ENCODE measurements around the gene SGF29.
"Not testable (repeated sequence)": the region's sequence is repeated elsewhere in the genome, so short reads cannot be mapped to it uniquely, and the experiment has no call there.

SGF29 gene

DNA sequence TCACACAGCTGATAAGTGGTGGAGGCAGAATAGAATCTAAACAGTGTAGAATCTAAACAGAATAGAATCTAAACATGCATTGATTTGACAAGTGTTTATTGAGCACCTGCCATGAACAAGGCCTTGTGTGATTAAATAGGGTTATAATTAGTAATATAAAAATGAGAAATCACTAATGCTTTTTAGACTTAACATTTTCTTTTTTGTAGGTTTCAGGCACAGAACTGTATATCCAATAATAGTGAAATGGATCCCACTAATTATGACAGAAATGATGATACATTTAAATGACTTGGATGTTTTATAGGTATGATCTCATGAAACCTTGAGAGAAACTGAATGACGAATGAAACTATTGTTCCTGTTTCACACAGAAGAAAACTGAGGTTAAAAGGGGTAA is 84.0 kb downstream of the SGF29 start, which contains the start of gene NPIPB8:
Gene NPIPB8, plus strand, starts transcription at position 301 of the 400 bp plus-strand sequence. CDS start 296 bp downstream, outside the sequence.
- H3K9ac ChIP-seq (ENCODE audit: low read length); H3K36me3 ChIP-seq (ENCODE audit: insufficient read depth, low read length); H3K4me1 ChIP-seq (ENCODE audit: insufficient read depth, low read length, severe bottlenecking); H3K27me3 ChIP-seq (ENCODE audit: insufficient read depth, low read length); H3K9me2 ChIP-seq (ENCODE audit: low read depth, low read length); H3K4me3 ChIP-seq (ENCODE audit: low read depth, low read length, poor library complexity, severe bottlenecking); H3K9me3 ChIP-seq (ENCODE audit: low read length); H3K79me2 ChIP-seq (ENCODE audit: insufficient read depth, low read length); H3K4me2 ChIP-seq (ENCODE audit: low read length); H4K20me1 ChIP-seq (ENCODE audit: insufficient read depth, low read length); H3K27ac ChIP-seq (ENCODE audit: low read depth, low read length, poor library complexity, severe bottlenecking); H3F3A ChIP-seq (ENCODE audit: insufficient read depth, low read length); H2AFZ ChIP-seq (ENCODE audit: low read length): not testable (repeated sequence)

DNA sequence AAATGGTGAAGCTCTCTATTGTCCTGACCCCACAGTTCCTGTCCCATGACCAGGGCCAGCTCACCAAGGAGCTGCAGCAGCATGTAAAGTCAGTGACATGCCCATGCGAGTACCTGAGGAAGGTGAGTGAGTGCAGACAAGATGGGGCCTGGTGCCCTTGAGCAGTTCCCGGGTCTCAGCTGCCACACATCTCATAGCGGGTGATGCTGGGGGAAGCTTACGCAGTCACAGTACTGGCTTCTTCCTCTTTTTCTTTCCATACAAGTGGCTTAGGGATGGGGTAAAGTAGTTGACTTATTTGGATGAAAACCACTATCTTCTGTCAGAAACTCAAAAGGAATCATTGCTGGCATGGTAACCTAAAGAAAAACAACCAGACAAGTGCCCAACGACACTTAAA is 84.6 kb downstream of the SGF29 start:
- not testable (repeated sequence) for H3K79me2 ChIP-seq (ENCODE audit: insufficient read depth, low read length); H3K4me2 ChIP-seq (ENCODE audit: low read length); H3K4me1 ChIP-seq (ENCODE audit: insufficient read depth, low read length, severe bottlenecking); H3F3A ChIP-seq (ENCODE audit: insufficient read depth, low read length); H4K20me1 ChIP-seq (ENCODE audit: insufficient read depth, low read length); H2AFZ ChIP-seq (ENCODE audit: low read length); H3K9me3 ChIP-seq (ENCODE audit: low read length); H3K9me2 ChIP-seq (ENCODE audit: low read depth, low read length); H3K9ac ChIP-seq (ENCODE audit: low read length); H3K36me3 ChIP-seq (ENCODE audit: insufficient read depth, low read length); H3K27me3 ChIP-seq (ENCODE audit: insufficient read depth, low read length); H3K4me3 ChIP-seq (ENCODE audit: low read depth, low read length, poor library complexity, severe bottlenecking); H3K27ac ChIP-seq (ENCODE audit: low read depth, low read length, poor library complexity, severe bottlenecking)

DNA sequence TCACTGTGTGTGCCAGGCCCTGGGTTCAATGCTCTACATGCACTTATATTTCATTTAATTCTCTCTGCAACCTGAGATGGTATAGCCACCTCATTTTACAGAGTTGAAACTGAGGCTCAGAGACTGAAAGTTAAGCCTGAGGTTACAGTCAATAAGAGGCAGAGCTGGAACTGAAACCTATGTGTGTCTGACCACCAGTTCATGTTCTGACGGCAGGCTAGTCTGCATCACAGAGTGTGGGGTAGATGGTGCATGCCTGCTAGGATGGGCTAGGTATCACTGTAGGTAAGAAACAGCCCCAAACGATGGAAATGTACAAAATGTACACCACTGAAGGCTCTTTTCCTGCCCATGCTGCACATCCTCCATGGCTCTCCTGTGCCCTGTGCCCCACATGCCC is 86.2 kb downstream of the SGF29 start:
- not testable (repeated sequence) for H4K20me1 ChIP-seq (ENCODE audit: insufficient read depth, low read length); H3K79me2 ChIP-seq (ENCODE audit: insufficient read depth, low read length); H3K4me2 ChIP-seq (ENCODE audit: low read length); H3K9ac ChIP-seq (ENCODE audit: low read length); H3K4me1 ChIP-seq (ENCODE audit: insufficient read depth, low read length, severe bottlenecking); H3K27me3 ChIP-seq (ENCODE audit: insufficient read depth, low read length); H3K9me3 ChIP-seq (ENCODE audit: low read length); H3K9me2 ChIP-seq (ENCODE audit: low read depth, low read length); H3K36me3 ChIP-seq (ENCODE audit: insufficient read depth, low read length); H3K27ac ChIP-seq (ENCODE audit: low read depth, low read length, poor library complexity, severe bottlenecking); H2AFZ ChIP-seq (ENCODE audit: low read length); H3F3A ChIP-seq (ENCODE audit: insufficient read depth, low read length); H3K4me3 ChIP-seq (ENCODE audit: low read depth, low read length, poor library complexity, severe bottlenecking)

All from OCI-LY1 (cell line).